ENCODE data around the gene HYAL1. TPM values are rescaled to one million over a fixed set of nuclear protein-coding genes. Genes with fewer than 3 reads are reported as not detected.

Gene HYAL1
- total RNA-seq, 1 experiment from 2014 or later: not detected

- Histone ChIP-seq H3K27ac (no peak overlapping the region), H3K4me1 (peaks cover 4% of the 10 kb centered on the region; the same call in 1 of the 2 replicates), H3K9me3 (replicated peaks) (no peaks in the 10 kb centered on the region), H3K4me3 (no peak overlapping the region), H3K27me3 (no peaks in the 10 kb centered on the region), H3K36me3 (peaks cover 7% of the 10 kb centered on the region; the same call in 1 of the 2 replicates)
- no peak for DNase-seq
Observed at GRCh38 chr3:50325497-50326181, 22.3 kb upstream of the HYAL1 start.

- no peak overlapping the region for H3K27ac ChIP-seq
- H3K4me1 ChIP-seq: peaks cover 4% of the 10 kb centered on the region; the same call in 1 of the 2 replicates
- peaks cover 4% of the 10 kb centered on the region; the same call in 1 of the 2 replicates for H3K36me3 ChIP-seq
- no peak overlapping the region for H3K4me3 ChIP-seq
- no peaks in the 10 kb centered on the region for H3K27me3 ChIP-seq
- DNase-seq: no peak
- no peaks in the 10 kb centered on the region for H3K9me3 ChIP-seq (replicated peaks)
Observed at GRCh38 chr3:50325113-50325480, 21.7 kb upstream of the HYAL1 start.

GRCh38 chr3:50324351-50325112, 21.2 kb upstream of the HYAL1 start:
- H3K27me3 ChIP-seq: no peaks in the 10 kb centered on the region
- H3K4me1 ChIP-seq: peaks cover 4% of the 10 kb centered on the region; the same call in 1 of the 2 replicates
- H3K36me3 ChIP-seq: no peaks in the 10 kb centered on the region; the same call in 1 of the 2 replicates
- peak; percentile 75 to 83 for DNase-seq
- no peak overlapping the region for H3K4me3 ChIP-seq
- H3K27ac ChIP-seq: no peak overlapping the region
- no peaks in the 10 kb centered on the region for H3K9me3 ChIP-seq (replicated peaks)

GRCh38 chr3:50323614-50324199, 20.3 kb upstream of the HYAL1 start:
- peaks cover 5% of the 10 kb centered on the region for H3K36me3 ChIP-seq
- H3K4me1 ChIP-seq: peaks cover 4% of the 10 kb centered on the region; the same call in 1 of the 2 replicates
- no peak overlapping the region for H3K4me3 ChIP-seq
- DNase-seq: no peak
- H3K27ac ChIP-seq: no peak overlapping the region
- H3K27me3 ChIP-seq: no peaks in the 10 kb centered on the region
- H3K9me3 ChIP-seq (replicated peaks): no peaks in the 10 kb centered on the region

- no peak overlapping the region for H3K4me3 ChIP-seq
- H3K36me3 ChIP-seq: peaks cover 5% of the 10 kb centered on the region
- H3K27me3 ChIP-seq: no peaks in the 10 kb centered on the region
- H3K4me1 ChIP-seq: peaks cover 4% of the 10 kb centered on the region; the same call in 1 of the 2 replicates
- H3K27ac ChIP-seq: no peak overlapping the region
- DNase-seq: no peak
- no peaks in the 10 kb centered on the region for H3K9me3 ChIP-seq (replicated peaks)
Observed at GRCh38 chr3:50323092-50323600, 19.8 kb upstream of the HYAL1 start.

GRCh38 chr3:50322386-50323091, 19.2 kb upstream of the HYAL1 start, which contains the start of gene HYAL2:
HYAL2 (minus strand) TSS chr3:50322745; CDS start chr3:50320489, 2,256 bp downstream.
- Histone ChIP-seq H3K27ac (peak within 1 kb of the TSS; percentile 98), H3K4me1 (peaks cover 4% of the 10 kb centered on the region; the same call in 1 of the 2 replicates), H3K4me3 (peak within 1 kb of the TSS; percentile 90), H3K36me3 (peaks cover 5% of the 10 kb centered on the region), H3K9me3 (replicated peaks) (no peaks in the 10 kb centered on the region), H3K27me3 (no peaks in the 10 kb centered on the region)
- DNase-seq: no peak

GRCh38 chr3:50322115-50322385, 18.7 kb upstream of the HYAL1 start:
- no peaks in the 10 kb centered on the region for H3K27me3 ChIP-seq

GRCh38 chr3:50321336-50322114, 18.2 kb upstream of the HYAL1 start:
- peak; percentile 89 to 92 for DNase-seq
- H3K4me3 ChIP-seq: peak overlapping the region; percentile 90
- H3K4me1 ChIP-seq: peaks cover 4% of the 10 kb centered on the region; the same call in 1 of the 2 replicates
- peaks cover 5% of the 10 kb centered on the region for H3K36me3 ChIP-seq
- no peaks in the 10 kb centered on the region for H3K27me3 ChIP-seq
- no peaks in the 10 kb centered on the region for H3K9me3 ChIP-seq (replicated peaks)
- H3K27ac ChIP-seq: peak overlapping the region; percentile 98

More at GRCh38 chr3:50322115-50322385, 18.7 kb upstream of the HYAL1 start:
- Histone ChIP-seq H3K27ac (peak overlapping the region; percentile 98), H3K4me3 (peak overlapping the region; percentile 90), H3K9me3 (replicated peaks) (no peaks in the 10 kb centered on the region), H3K36me3 (peaks cover 5% of the 10 kb centered on the region), H3K4me1 (peaks cover 4% of the 10 kb centered on the region; the same call in 1 of the 2 replicates)
- no peak for DNase-seq

- Histone ChIP-seq H3K27ac (peak overlapping the region; percentile 98), H3K27me3 (no peaks in the 10 kb centered on the region), H3K4me3 (peak overlapping the region; percentile 90), H3K36me3 (peaks cover 5% of the 10 kb centered on the region), H3K4me1 (peaks cover 4% of the 10 kb centered on the region; the same call in 1 of the 2 replicates), H3K9me3 (replicated peaks) (no peaks in the 10 kb centered on the region)
- DNase-seq: peak; percentile 77 to 79
Observed at GRCh38 chr3:50320853-50321335, 17.5 kb upstream of the HYAL1 start.

- Histone ChIP-seq H3K4me1 (peaks cover 4% of the 10 kb centered on the region; the same call in 1 of the 2 replicates), H3K27me3 (no peaks in the 10 kb centered on the region), H3K9me3 (replicated peaks) (no peaks in the 10 kb centered on the region), H3K27ac (no peak overlapping the region; the same call in 1 of the 2 replicates), H3K36me3 (peaks cover 5% of the 10 kb centered on the region), H3K4me3 (peak overlapping the region; percentile 90)
- DNase-seq: no peak
Observed at GRCh38 chr3:50319894-50320625, 16.7 kb upstream of the HYAL1 start.

- no peak for DNase-seq
- Histone ChIP-seq H3K27ac (no peak overlapping the region), H3K27me3 (no peaks in the 10 kb centered on the region), H3K4me1 (peaks cover 2% of the 10 kb centered on the region; the same call in 1 of the 2 replicates), H3K36me3 (peaks cover 5% of the 10 kb centered on the region), H3K9me3 (replicated peaks) (no peaks in the 10 kb centered on the region), H3K4me3 (no peak overlapping the region)
Observed at GRCh38 chr3:50319181-50319893, 16.0 kb upstream of the HYAL1 start.

- no peak overlapping the region for H3K4me3 ChIP-seq
- no peak overlapping the region for H3K27ac ChIP-seq
- no peak for DNase-seq
- peaks cover 5% of the 10 kb centered on the region for H3K36me3 ChIP-seq
- no peaks in the 10 kb centered on the region for H3K27me3 ChIP-seq
- no peaks in the 10 kb centered on the region for H3K9me3 ChIP-seq (replicated peaks)
- no peaks in the 10 kb centered on the region; the same call in 1 of the 2 replicates for H3K4me1 ChIP-seq
Observed at GRCh38 chr3:50318615-50319014, 15.2 kb upstream of the HYAL1 start.

Measured in SJCRH30 (cell line).